Prostate gland (tissue), 2 donors: ENCODE data around the gene MED9. TPM values are rescaled to one million over a fixed set of nuclear protein-coding genes. Genes with fewer than 3 reads are reported as not detected.
"Not testable (repeated sequence)": the region's sequence is repeated elsewhere in the genome, so short reads cannot be mapped to it uniquely, and the experiment has no call there.

Experiments used
- DNase-seq: peaks from one replicate; pipeline ENCODE4 v3.0.0-alpha.2; 2019; ENCODE audit warnings: low spot score
- H3K27ac ChIP-seq, 2 donors: fragments of 200-600 bp; sonication (generic); 2 replicates each; pipeline ENCODE4 v1.5.1; 2017 to 2019
- H3K27me3 ChIP-seq: fragments of 200-600 bp; sonication (generic); replicated peaks from 2 replicates; pipeline ENCODE4 v1.5.1; 2019; ENCODE audit not compliant: insufficient read depth
- H3K36me3 ChIP-seq, 2 donors: fragments of 200-600 bp; sonication (generic); 1 replicate in 1 of 2; 2 replicates in 1 of 2; pipeline versions ENCODE4 v1.5.1 to v1.8.1; 2017 to 2019
- H3K4me1 ChIP-seq: fragments of 200-600 bp; sonication (generic); replicated peaks from 2 replicates; pipeline ENCODE4 v1.5.1; 2019
- H3K4me3 ChIP-seq, 2 donors: fragments of 200-600 bp; sonication (generic); 2 replicates each; pipeline ENCODE4 v1.5.1; 2017 to 2019
- H3K9me3 ChIP-seq: fragments of 200-600 bp; sonication (generic); 2 replicates; pipeline ENCODE4 v1.5.1; 2017
- CTCF ChIP-seq, 4 experiments: fragments of 200-600 bp in 2 of 4; fragments of 450-650 bp in 2 of 4; sonication (generic) in 2 of 4; IDR thresholded peaks; 1 replicate in 3 of 4; 2 replicates in 1 of 4; pipeline ENCODE4 v1.5.1; 2016 to 2019; ENCODE audit warnings: antibody characterized with exemption in 4 of 4, mild to moderate bottlenecking in 2 of 4, moderate library complexity in 2 of 4
- POLR2A ChIP-seq: fragments of 450-650 bp; IDR thresholded peaks from one replicate; pipeline ENCODE4 v1.6.1; 2016; ENCODE audit warnings: antibody characterized with exemption, mild to moderate bottlenecking
- POLR2AphosphoS5 ChIP-seq: sonication (generic); formaldehyde crosslinking; IDR thresholded peaks from one replicate; pipeline ENCODE4 v1.6.1; 2017; ENCODE audit warnings: antibody characterized with exemption
- WGBS: methylation state at CpG from one replicate; pipeline ENCODE4 v1.1.5; 2018; 5-methylcytosine and 5-hydroxymethylcytosine counted together
- intact Hi-C: fragments of 100-400 bp; cut with DNase I; formaldehyde crosslinking; loops from one replicate; pipeline ENCODE4 v1.14.2; 2022
- total RNA-seq, 2 donors: library from RNA; depleted of rRNA; stranded (reverse); fragments of >200 nt; gene quantifications; one replicate each; pipeline ENCODE4 v1.1.0, GENCODE V29; 2016

MED9 gene
- total RNA-seq, 2 donors from 2014 or later, result 27.8 to 31.7 TPM

- Histone ChIP-seq H3K27me3 (no peaks in the 10 kb centered on the region), H3K36me3 (no peaks in the 10 kb centered on the region), H3K27ac (no peak overlapping the region), H3K9me3 (no peaks in the 10 kb centered on the region), H3K4me3 (no peak overlapping the region), H3K4me1 (no peaks in the 10 kb centered on the region)
- 60% methylated on average over 15 of the region's 15 CpGs for WGBS
- DNase-seq, result no peak
- TF ChIP-seq POLR2A (no peak), CTCF (IDR thresholded peaks at IDR 0.05) (no peak), POLR2AphosphoS5 (no peak)
- intact Hi-C loops, result no loop called here
Observed at GRCh38 chr17:17462048-17462824, 14.6 kb upstream of the MED9 start.

GRCh38 chr17:17463821-17464220, 13.0 kb upstream of the MED9 start:
- no peak for DNase-seq
- intact Hi-C loops, result no loop called here
- Histone ChIP-seq H3K4me3 (no peak overlapping the region), H3K27ac (no peak overlapping the region), H3K9me3 (no peaks in the 10 kb centered on the region), H3K36me3 (no peaks in the 10 kb centered on the region), H3K4me1 (no peaks in the 10 kb centered on the region), H3K27me3 (no peaks in the 10 kb centered on the region)
- 81% methylated on average over 6 of the region's 6 CpGs for WGBS
- TF ChIP-seq POLR2A, result no peak
- no peak for TF ChIP-seq POLR2AphosphoS5
- TF ChIP-seq CTCF (IDR thresholded peaks at IDR 0.05), result no peak

GRCh38 chr17:17465878-17466277, 10.9 kb upstream of the MED9 start:
- intact Hi-C loops, H3K4me3 ChIP-seq, H3K27ac ChIP-seq, H3K4me1 ChIP-seq, DNase-seq, H3K27me3 ChIP-seq, H3K36me3 ChIP-seq, H3K9me3 ChIP-seq: not testable (repeated sequence)
- WGBS, result 40% methylated on average over 1 of the region's 1 CpG

GRCh38 chr17:17466511-17466910, 10.3 kb upstream of the MED9 start:
- TF ChIP-seq CTCF (IDR thresholded peaks at IDR 0.05) (no peak), POLR2AphosphoS5 (no peak), POLR2A (no peak)
- Histone ChIP-seq H3K4me3 (no peak overlapping the region), H3K27ac (no peak overlapping the region), H3K36me3 (no peaks in the 10 kb centered on the region), H3K4me1 (no peaks in the 10 kb centered on the region), H3K9me3 (no peaks in the 10 kb centered on the region), H3K27me3 (no peaks in the 10 kb centered on the region)
- 52% methylated on average over 5 of the region's 5 CpGs for WGBS
- no peak for DNase-seq
- intact Hi-C loops, result no loop called here

GRCh38 chr17:17467016-17467415, 9.8 kb upstream of the MED9 start:
- Histone ChIP-seq H3K4me1 (no peaks in the 10 kb centered on the region), H3K4me3 (no peak overlapping the region), H3K9me3 (no peaks in the 10 kb centered on the region), H3K27me3 (no peaks in the 10 kb centered on the region), H3K36me3 (no peaks in the 10 kb centered on the region), H3K27ac (no peak overlapping the region)
- 66% methylated on average over 5 of the region's 5 CpGs for WGBS
- no peak for TF ChIP-seq POLR2A
- no peak for TF ChIP-seq CTCF (IDR thresholded peaks at IDR 0.05)
- no peak for TF ChIP-seq POLR2AphosphoS5
- intact Hi-C loops, result no loop called here
- DNase-seq, result no peak
